GM19395 (cell line): Measurements from ENCODE around the gene FGG.
"Not testable (repeated sequence)": the region's sequence is repeated elsewhere in the genome, so short reads cannot be mapped to it uniquely, and the experiment has no call there.

ENCODE experiments used
- ATAC-seq: cut with Tn5 transposase; IDR thresholded peaks from one replicate; pipeline ENCODE4 v1.9.1; 2021; ENCODE audit warnings: mild to moderate bottlenecking, moderate library complexity; ENCODE audit not compliant: unreplicated experiment

The FGG gene

DNA sequence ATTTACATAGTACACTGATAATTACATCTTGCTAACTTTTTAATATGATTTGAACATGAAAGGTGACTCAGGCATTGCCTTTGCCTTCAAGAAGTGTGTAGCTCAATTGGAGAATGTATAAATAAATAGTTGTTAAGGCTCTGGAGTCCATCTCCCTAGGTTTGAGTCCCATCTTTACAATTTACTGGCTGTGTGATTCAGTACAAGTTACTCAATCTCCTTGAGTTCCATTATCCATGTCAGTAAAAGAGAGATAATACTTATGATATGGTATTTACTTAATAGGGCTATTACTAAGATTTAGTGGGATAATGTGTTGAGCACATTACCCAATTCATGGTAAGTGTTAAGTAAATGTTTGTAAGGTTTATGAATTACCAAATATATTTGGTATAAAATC is 1.9 kb upstream of the FGG start:
- no peak for ATAC-seq

GRCh38 chr4:154611833-154612232 is 623 bp downstream of the FGG start:
- no peak for ATAC-seq

DNA sequence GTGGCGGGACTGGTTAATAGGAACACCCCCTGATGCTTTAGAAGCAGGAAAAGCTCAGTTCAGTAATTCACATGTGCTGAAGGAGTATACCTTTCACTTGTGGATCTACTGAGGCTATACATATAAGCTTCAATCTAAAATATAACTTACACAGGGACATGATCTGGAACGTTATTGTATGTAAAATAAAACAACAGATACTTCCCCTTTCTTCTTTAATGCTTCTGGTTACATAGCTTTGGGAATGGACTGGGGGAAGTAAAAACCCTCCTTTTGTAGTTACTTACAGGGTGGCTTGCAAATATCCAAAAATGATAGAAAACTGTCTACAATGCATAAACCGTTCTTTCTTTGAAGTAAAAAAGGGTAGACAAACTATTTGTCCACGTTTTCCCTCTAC is 1.9 kb downstream of the FGG start:
- ATAC-seq, result no peak

- ATAC-seq, result no peak
Measured at GRCh38 chr4:154609532-154609931, 2.9 kb downstream of the FGG start.

DNA sequence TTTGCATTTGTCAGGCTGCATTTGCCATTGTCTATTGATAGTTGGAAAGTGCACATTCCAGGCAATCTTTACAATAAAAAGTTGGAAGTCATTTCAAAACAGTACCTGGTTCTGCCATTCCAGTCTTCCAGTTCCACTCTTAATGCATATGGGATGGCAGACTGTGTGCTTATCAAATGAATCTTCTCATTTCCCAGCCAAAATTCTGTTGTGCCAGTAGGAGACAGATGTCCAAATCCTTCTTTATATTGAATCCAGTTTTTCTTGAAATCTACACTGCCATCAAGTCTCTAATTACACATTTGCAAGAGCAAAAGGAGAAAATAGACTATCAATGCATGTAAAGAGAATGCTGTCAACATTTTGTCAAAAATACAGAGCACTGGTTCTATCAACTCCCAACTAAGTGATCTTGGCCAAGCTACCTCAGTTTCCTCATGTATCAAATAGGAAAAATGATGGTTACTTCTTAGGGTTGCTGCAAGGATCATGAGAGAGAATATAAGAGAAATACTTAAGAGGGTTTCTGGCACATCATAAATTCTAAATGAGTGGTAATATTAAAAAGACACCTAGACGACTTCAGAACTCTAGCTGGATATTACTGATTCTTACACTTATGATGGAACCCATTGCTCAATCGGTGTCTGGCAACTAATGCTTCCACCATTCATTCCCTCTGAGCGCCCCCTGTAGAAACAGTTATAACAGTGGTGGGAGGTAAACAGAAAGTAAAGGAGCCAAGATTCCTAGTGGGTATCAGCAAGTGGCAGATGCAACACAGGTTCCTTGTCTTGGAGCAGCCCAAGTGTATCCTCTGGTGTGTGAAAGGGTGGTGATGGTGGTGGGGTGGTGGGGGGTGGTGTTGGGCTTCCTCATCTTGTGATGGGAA is 3.8 kb downstream of the FGG start:
- ATAC-seq, result no peak

DNA sequence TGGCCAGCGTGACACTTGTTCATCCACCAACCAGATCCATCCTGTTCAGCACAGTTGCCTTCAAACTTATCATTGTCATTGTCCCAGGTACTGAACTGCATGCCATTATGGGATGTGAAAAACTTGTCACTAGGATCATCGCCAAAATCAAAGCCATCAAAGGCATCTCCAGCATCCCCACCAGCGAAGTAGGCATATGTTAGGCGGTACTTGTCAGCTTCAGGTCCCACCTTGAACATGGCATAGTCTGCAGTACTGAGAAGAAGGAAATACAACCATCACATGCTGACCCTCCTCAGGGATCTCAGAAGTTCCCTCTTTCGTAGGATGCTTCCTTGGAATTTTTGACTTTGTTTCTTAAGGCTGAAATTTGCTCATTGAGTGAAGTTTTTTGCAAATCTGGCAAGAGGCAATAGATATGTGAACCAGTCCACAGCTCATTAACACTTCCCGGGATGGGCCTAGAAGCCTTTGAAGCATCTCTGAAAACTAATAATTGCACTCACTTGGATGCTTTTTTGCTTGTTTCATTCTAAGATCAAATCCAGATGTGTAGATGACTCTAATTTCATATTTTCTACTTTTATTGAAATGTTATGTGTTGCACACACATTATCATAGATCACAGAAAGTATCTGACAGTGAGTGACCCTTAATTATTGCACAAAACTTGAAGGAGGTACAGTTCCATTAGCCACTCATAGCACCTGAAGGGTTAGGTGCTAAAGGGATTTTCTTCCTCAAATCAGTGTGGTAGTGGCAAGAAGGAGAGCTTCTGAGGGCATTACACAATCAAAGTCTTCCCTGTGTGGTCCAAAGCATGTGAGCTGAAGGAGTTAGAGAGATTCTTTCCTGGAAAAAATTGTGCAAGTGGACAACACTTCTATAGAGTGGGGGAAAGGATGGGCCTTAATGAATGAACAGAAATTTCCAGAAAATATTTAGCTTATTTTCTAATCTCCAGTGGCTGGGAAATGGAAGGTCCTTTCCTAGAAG is 5.4 kb downstream of the FGG start:
- ATAC-seq, result no peak

DNA sequence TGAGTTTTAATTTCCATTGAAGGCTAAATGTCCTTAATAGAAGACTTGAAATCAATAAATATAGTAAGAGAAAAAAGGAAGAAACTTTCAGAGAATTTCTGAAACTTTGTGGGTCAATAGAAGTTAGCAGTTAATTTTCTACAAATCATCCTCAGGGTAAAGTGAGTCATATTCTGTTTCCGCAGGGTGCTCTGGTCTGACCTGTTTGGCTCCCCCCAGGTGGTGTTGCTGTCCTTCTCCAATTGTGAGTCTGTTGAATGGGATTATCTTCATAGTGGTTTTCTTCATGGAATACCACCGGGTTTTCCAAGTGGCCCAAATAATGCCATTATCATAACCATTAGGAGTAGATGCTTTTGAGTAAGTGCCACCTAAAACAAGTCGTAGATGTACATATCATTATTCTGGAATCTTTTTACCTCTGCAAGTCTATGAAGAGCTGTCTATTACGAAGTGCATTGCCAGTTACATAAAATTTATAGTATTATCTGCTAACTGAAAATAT is 7.7 kb downstream of the FGG start:
- ATAC-seq, result no peak

- no peak for ATAC-seq
Measured at GRCh38 chr4:154603033-154603943, 9.2 kb downstream of the FGG start.

DNA sequence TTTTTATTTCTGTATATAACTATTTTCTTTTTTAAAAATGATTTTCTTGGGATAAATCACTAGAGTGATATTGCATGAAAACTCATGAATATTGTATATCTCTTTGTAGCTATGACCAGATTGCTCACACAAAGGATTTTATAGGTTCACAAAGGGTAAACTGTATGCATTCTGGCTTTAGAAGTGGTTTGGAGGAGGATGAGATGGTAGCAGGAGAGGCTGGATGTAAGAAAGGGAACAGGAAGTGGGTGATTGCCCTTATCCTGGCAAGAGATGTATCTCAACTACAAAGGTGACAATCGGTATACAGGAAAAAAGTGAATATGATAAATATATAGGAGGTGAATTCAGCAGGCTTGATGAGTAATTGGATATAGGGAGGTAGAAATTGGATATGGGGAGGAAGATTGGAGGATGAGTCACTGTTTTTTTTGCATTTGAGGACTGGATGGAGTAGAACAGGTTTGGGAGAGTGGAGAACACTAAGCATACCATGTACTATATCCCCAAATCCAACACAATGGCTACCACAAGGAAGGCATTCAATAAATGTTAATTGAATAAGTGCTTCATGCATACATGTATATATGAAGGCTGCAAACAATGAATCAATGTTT is 9.9 kb downstream of the FGG start:
- ATAC-seq, result no peak

GRCh38 chr4:154597798-154598774 is 14.4 kb downstream of the FGG start:
- ATAC-seq, result no peak

GRCh38 chr4:154597281-154597680 is 15.2 kb downstream of the FGG start:
- not testable (repeated sequence) for ATAC-seq

DNA sequence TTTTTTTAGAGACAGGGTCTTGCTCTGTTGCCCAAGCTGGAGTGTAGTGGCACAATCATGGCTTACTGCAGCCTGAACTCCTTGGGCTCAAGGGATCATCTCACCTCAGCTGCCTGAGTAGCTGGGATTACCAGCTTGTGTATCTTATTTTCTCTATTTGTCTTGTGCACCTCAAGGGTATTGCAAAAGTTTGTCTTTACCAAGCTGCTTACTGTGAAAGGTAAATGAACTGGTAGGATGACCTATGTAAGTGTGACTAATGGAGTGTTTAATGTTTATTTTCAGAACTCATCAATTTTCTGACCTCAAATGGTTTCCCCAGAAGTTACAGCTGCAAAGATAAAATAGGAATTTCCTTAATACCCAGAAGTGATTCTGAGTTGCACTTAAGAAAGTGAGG is 16.6 kb downstream of the FGG start:
- no peak for ATAC-seq

DNA sequence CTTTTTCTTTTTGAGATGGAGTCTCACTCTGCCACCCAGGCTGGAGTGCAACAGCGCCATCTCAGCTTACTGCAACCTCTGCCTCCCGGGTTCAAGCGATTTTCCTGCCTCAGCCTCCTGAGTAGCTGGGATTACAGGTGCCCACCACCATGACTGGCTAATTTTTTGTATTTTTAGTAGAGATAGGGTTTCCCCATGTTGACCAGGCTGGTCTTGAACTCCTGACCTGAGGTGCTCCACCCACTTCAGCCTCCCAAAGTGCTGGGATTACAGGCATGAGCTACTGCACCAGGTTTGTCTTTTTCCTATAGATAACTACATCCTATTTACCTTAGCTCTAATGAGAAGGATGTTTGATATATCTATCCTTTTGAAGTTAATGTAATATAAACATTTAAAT is 18.1 kb downstream of the FGG start:
- ATAC-seq, result not testable (repeated sequence)

GRCh38 chr4:154593868-154594267 is 18.6 kb downstream of the FGG start:
- no peak for ATAC-seq

- no peak for ATAC-seq
Measured at GRCh38 chr4:154591890-154592289, 20.6 kb downstream of the FGG start.

GRCh38 chr4:154590329-154591006 is 22.0 kb downstream of the FGG start, which contains the start of gene FGA:
Gene FGA (minus strand): TSS chr4:154590742. CDS start chr4:154590687, 55 bp downstream.
- no peak for ATAC-seq

DNA sequence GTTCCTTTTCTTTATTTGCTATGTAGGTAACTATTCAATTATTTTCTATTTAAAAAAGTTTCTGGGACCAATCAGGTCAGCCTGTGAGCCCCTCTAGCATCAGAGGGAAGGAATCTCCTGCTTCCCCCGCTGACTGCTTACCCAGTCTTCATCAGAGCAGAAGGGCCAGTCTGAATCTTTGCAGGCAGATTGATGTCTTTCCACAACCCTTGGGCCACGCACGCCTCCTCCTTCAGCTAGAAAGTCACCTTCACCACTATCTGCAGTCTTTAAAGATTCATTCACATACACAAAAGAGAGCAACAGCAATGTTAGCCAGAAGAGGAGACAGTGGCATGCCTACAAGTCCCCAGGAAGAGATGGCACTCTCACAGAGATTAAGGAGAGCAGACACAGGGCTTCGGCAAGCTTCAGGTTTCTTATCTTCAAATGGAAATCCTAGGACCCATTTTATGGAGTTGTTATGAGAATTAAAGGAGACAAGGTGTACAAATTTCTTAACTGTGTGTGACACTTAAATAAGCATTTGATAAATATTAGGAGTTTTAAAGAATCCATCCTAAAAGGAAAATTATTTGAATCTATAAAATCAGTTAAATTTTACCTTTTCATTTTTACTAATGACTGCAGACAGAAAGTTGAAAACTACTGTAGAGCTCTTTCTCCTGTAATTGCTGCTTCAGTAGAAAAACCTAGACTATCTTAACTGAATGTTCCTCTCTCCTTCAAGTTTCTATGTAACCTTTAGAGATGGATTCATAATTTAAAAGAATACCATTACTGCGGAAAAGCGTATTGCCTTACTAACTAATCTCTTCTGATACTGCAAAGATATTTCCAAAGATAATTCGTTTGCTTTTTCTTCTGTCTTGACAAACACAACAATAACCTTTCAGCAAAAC is 22.9 kb downstream of the FGG start:
- no peak for ATAC-seq
